H1 (cell line): ENCODE results near the gene APOBEC2. TPM values are rescaled to one million over a fixed set of nuclear protein-coding genes. Genes with fewer than 3 reads are reported as not detected.

Experiments used
- CTCF ChIA-PET: fragments of 300-600 bp; sonication (Branson Sonifier 250); formaldehyde crosslinking; loops from one replicate; lab custom pipeline; 2021; ENCODE audit not compliant: partially characterized antibody; lab: Charles Lee
- POLR2A ChIA-PET: fragments of 300-600 bp; sonication (Branson Sonifier 250); formaldehyde crosslinking; loops from one replicate; lab custom pipeline; 2021; ENCODE audit warnings: inconsistent platforms; ENCODE audit not compliant: partially characterized antibody; lab: Charles Lee
- DNase-seq, 2 experiments: peaks; one replicate each; pipeline versions ENCODE4 v3.0.0 to v3.0.0-alpha.2; 2010 to 2022; ENCODE audit warnings: low spot score in 2 of 2, low read depth in 1 of 2, mixed read lengths in 1 of 2
- FAIRE-seq: peaks from 2 replicates; lab custom pipeline; 2011; peaks lifted over from hg19 to GRCh38; lab: Jason Lieb, UNC
- H2AFZ ChIP-seq: 2 replicates; pipeline ENCODE4 v1.8.1; 2012; ENCODE audit warnings: low read length, inconsistent platforms
- H2AK5ac ChIP-seq: 2 replicates; pipeline ENCODE4 v1.6.1; 2013; ENCODE audit warnings: low read depth, low read length
- H2BK120ac ChIP-seq: replicated peaks from 2 replicates; pipeline ENCODE3; 2013; ENCODE audit warnings: low read depth, low read length, inconsistent platforms
- H2BK12ac ChIP-seq: 2 replicates; pipeline ENCODE4 v1.6.1; 2013; ENCODE audit warnings: low read depth, low read length
- H2BK15ac ChIP-seq: 2 replicates; pipeline ENCODE4 v1.6.1; 2013; ENCODE audit warnings: low read length
- H2BK20ac ChIP-seq: 2 replicates; pipeline ENCODE4 v1.6.1; 2013; ENCODE audit warnings: low read length
- H2BK5ac ChIP-seq: 2 replicates; pipeline ENCODE4 v1.6.1; 2013; ENCODE audit warnings: low read depth, low read length
- H3K14ac ChIP-seq: 2 replicates; pipeline ENCODE4 v1.6.1; 2013; ENCODE audit warnings: inconsistent platforms; ENCODE audit not compliant: insufficient read length
- H3K18ac ChIP-seq: 2 replicates; pipeline ENCODE4 v1.6.1; 2013; ENCODE audit warnings: low read length; ENCODE audit errors: extremely low read depth
- H3K23ac ChIP-seq: 2 replicates; pipeline ENCODE4 v1.6.1; 2013; ENCODE audit warnings: inconsistent platforms; ENCODE audit not compliant: insufficient read length
- H3K23me2 ChIP-seq: 2 replicates; pipeline ENCODE4 v1.6.1; 2013; ENCODE audit warnings: low read depth, low read length
- H3K27ac ChIP-seq: 2 replicates; pipeline ENCODE4 v1.6.1; 2011; ENCODE audit warnings: low read depth, low read length, inconsistent platforms
- H3K27me3 ChIP-seq, 4 experiments: replicated peaks in 1 of 4; 1 replicate in 1 of 4; 2 replicates in 3 of 4; pipeline versions ENCODE4 v1.6.1 to v1.8.1; 2011 to 2013; ENCODE audit warnings: low read length in 3 of 4, mild to moderate bottlenecking in 3 of 4, inconsistent platforms in 2 of 4, mixed read lengths in 2 of 4, moderate library complexity in 1 of 4; ENCODE audit not compliant: control insufficient read depth in 3 of 4, insufficient read depth in 3 of 4; ENCODE audit errors: extremely low read depth in 1 of 4
- H3K36me3 ChIP-seq, 4 experiments: 2 replicates each; pipeline versions ENCODE4 v1.6.1 to v1.8.1; 2011 to 2013; ENCODE audit warnings: mild to moderate bottlenecking in 4 of 4, low read length in 3 of 4, moderate library complexity in 2 of 4, control low read depth in 1 of 4, inconsistent platforms in 1 of 4; ENCODE audit not compliant: insufficient read depth in 4 of 4, control insufficient read depth in 2 of 4
- H3K4ac ChIP-seq: replicated peaks from 2 replicates; pipeline ENCODE3; 2013; ENCODE audit warnings: low read length, low read depth, mixed read lengths, inconsistent platforms; ENCODE audit not compliant: insufficient read length
- H3K4me1 ChIP-seq, 4 experiments: replicated peaks in 1 of 4; 1 replicate in 1 of 4; 2 replicates in 3 of 4; pipeline versions ENCODE4 v1.6.1 to v1.8.1; 2011 to 2013; ENCODE audit warnings: low read length in 3 of 4, inconsistent platforms in 2 of 4, mixed read lengths in 1 of 4; ENCODE audit not compliant: insufficient read depth in 4 of 4, control insufficient read depth in 3 of 4
- H3K4me2 ChIP-seq, 2 experiments: 2 replicates each; pipeline versions ENCODE4 v1.6.1 to v1.8.1; 2011 to 2013; ENCODE audit warnings: low read depth in 2 of 2, low read length in 2 of 2, control low read depth in 1 of 2, inconsistent platforms in 1 of 2, mild to moderate bottlenecking in 1 of 2; ENCODE audit not compliant: insufficient read depth in 1 of 2
- H3K4me3 ChIP-seq, 4 experiments: fragments of 200-600, 300-600 bp in 1 of 4; sonication (generic), shearing (Covaris generic), sonication (Bioruptor Twin) in 1 of 4; 2 replicates each; pipeline versions ENCODE4 v1.5.1 to v1.8.1; 2011 to 2016; ENCODE audit warnings: low read length in 4 of 4, low read depth in 3 of 4, control low read depth in 2 of 4, inconsistent platforms in 2 of 4, mild to moderate bottlenecking in 2 of 4, mixed read lengths in 1 of 4, moderate library complexity in 1 of 4; ENCODE audit not compliant: insufficient read depth in 2 of 4; ENCODE audit errors: extremely low read depth in 1 of 4
- H3K56ac ChIP-seq: replicated peaks from 2 replicates; pipeline ENCODE3; 2013; ENCODE audit warnings: low read depth, mild to moderate bottlenecking, mixed read lengths, low read length, inconsistent platforms; ENCODE audit not compliant: insufficient read length
- H3K79me1 ChIP-seq: 2 replicates; pipeline ENCODE4 v1.6.1; 2013; ENCODE audit warnings: low read depth, low read length, control low read depth
- H3K79me2 ChIP-seq, 2 experiments: 2 replicates each; pipeline versions ENCODE4 v1.6.1 to v1.8.1; 2012 to 2013; ENCODE audit warnings: low read length in 2 of 2, mild to moderate bottlenecking in 2 of 2, inconsistent platforms in 1 of 2; ENCODE audit not compliant: insufficient read depth in 2 of 2, control insufficient read depth in 1 of 2
- H3K9ac ChIP-seq, 4 experiments: replicated peaks in 1 of 4; 1 replicate in 1 of 4; 2 replicates in 3 of 4; pipeline versions ENCODE4 v1.6.1 to v1.8.1; 2011 to 2013; ENCODE audit warnings: low read depth in 3 of 4, low read length in 3 of 4, control low read depth in 2 of 4, mild to moderate bottlenecking in 2 of 4, moderate library complexity in 2 of 4, inconsistent platforms in 1 of 4; ENCODE audit errors: extremely low read depth in 1 of 4
- H3K9me3 ChIP-seq, 2 experiments: 2 replicates each; pipeline versions ENCODE4 v1.6.1 to v1.8.1; 2012 to 2013; ENCODE audit warnings: mild to moderate bottlenecking in 2 of 2, moderate library complexity in 2 of 2, control low read depth in 1 of 2, inconsistent platforms in 1 of 2, low read depth in 1 of 2, low read length in 1 of 2, mixed read lengths in 1 of 2; ENCODE audit not compliant: insufficient read depth in 2 of 2
- H4K20me1 ChIP-seq, 2 experiments: replicated peaks in 1 of 2; 2 replicates each; pipeline versions ENCODE3 to v1.8.1; 2011 to 2013; ENCODE audit warnings: inconsistent platforms in 2 of 2, low read length in 2 of 2, mild to moderate bottlenecking in 1 of 2; ENCODE audit not compliant: insufficient read depth in 2 of 2, control insufficient read depth in 1 of 2
- H4K5ac ChIP-seq: 2 replicates; pipeline ENCODE4 v1.6.1; 2013; ENCODE audit warnings: low read length, low read depth, mixed read lengths, inconsistent platforms; ENCODE audit not compliant: insufficient read length
- H4K8ac ChIP-seq: 2 replicates; pipeline ENCODE4 v1.8.0; 2013; ENCODE audit warnings: mild to moderate bottlenecking, moderate library complexity, low read length, inconsistent platforms; ENCODE audit not compliant: insufficient read depth; ENCODE audit errors: extremely low read depth
- H4K91ac ChIP-seq: replicated peaks from 2 replicates; pipeline ENCODE3; 2013; ENCODE audit warnings: low read length, mixed read lengths, inconsistent platforms; ENCODE audit not compliant: insufficient read length
- ATF2 ChIP-seq: IDR thresholded peaks from 2 replicates; pipeline ENCODE4 v1.6.1; 2012; ENCODE audit warnings: low read length, inconsistent platforms
- CBX8 ChIP-seq: fragments of 300-800, 300-1000 bp; sonication (generic); IDR thresholded peaks from 2 replicates; pipeline ENCODE4 v1.7.1; 2016; ENCODE audit warnings: low read depth, low read length, borderline replicate concordance
- CHD2 ChIP-seq: IDR thresholded peaks from 2 replicates; pipeline ENCODE4 v1.6.1; 2012; ENCODE audit warnings: low read length, improper control_type of control experiment
- HDAC2 ChIP-seq, 2 experiments: fragments of 300-600 bp in 1 of 2; sonication (generic) in 1 of 2; IDR thresholded peaks; 2 replicates each; pipeline ENCODE4 v1.6.1; 2011 to 2012; ENCODE audit warnings: low read depth in 2 of 2, low read length in 2 of 2, mild to moderate bottlenecking in 2 of 2, moderate library complexity in 2 of 2, borderline replicate concordance in 1 of 2, inconsistent platforms in 1 of 2
- JUN ChIP-seq: IDR thresholded peaks from 2 replicates; pipeline ENCODE4 v1.6.1; 2011; ENCODE audit warnings: low read depth, mild to moderate bottlenecking, improper control_type of control experiment, low read length
- NANOG ChIP-seq: IDR thresholded peaks from 2 replicates; pipeline ENCODE4 v1.6.1; 2011; ENCODE audit warnings: low read length, low read depth, mild to moderate bottlenecking, inconsistent platforms; ENCODE audit not compliant: insufficient read depth, poor library complexity, severe bottlenecking
- POLR2A ChIP-seq, 2 experiments: IDR thresholded peaks; 1 replicate in 1 of 2; 2 replicates in 1 of 2; pipeline ENCODE4 v1.6.1; 2011; ENCODE audit warnings: low read depth in 2 of 2, low read length in 2 of 2, mild to moderate bottlenecking in 2 of 2; ENCODE audit errors: control extremely low read depth in 1 of 2
- WGBS, 2 experiments: shearing (Covaris generic) in 1 of 2; methylation state at CpG; one replicate each; pipeline versions ENCODE4 v1.1.6 to v1.1.7; 2013 to 2015; ENCODE audit warnings: low lambda C conversion rate in 2 of 2, mixed read lengths in 2 of 2, inconsistent platforms in 1 of 2, low coverage in 1 of 2, missing lambda C conversion rate in 1 of 2; ENCODE audit not compliant: insufficient replicate concordance in 2 of 2, insufficient coverage in 1 of 2, insufficient read length in 1 of 2; ENCODE audit errors: extremely low coverage in 1 of 2, missing lambda C conversion rate in 1 of 2; 5-methylcytosine and 5-hydroxymethylcytosine counted together
- polyA plus RNA-seq, 7 experiments: library from polyadenylated mRNA; depleted of rRNA in 3 of 7; stranded (reverse) in 5 of 7; unstranded in 2 of 7; fragments of >200 nt in 5 of 7; fragments of 200-250 nt in 2 of 7; gene quantifications; 1 replicate in 5 of 7; 2 replicates in 1 of 7; 4 replicates in 1 of 7; pipeline versions ENCODE4 v1.2.1 to v1.2.3, GENCODE V29; 2011 to 2013; ENCODE audit warnings: missing spikeins in 2 of 7, mixed read lengths in 2 of 7
- total RNA-seq: library from RNA; stranded (reverse); fragmentation: NEBNext Ultra II Directional; extraction: Animal tissue kit (Norgen Biotek cat#: 25700); gene quantifications from 2 replicates; pipeline ENCODE4 v1.2.1, GENCODE V29; 2021

Gene APOBEC2
- total and polyA plus RNA-seq, 2 of the 8 experiments (the other 6 are each of a cell fraction or from before 2014, with no cell fraction given): not detected

GRCh38 chr6:41100871-41101287, 47.9 kb downstream of the APOBEC2 start:
- Histone ChIP-seq H2BK15ac (no peak overlapping the region), H2BK20ac (no peak overlapping the region), H3K18ac (0 out of 2 replicates have a peak overlapping the region, but pooled peaks have one; percentile 6), H3K27ac (no peak overlapping the region), H4K8ac (peak overlapping the region; percentile 92), H3K14ac (no peak overlapping the region), H4K91ac (no peak overlapping the region), H3K36me3 (peaks cover 19 to 44% (median 33%) of the 10 kb centered on the region in 4 experiments), H3K4me1 (peaks cover 0 to 2% (median 0%) of the 10 kb centered on the region in 4 experiments; a peak in 1 of 7 replicates), H2AFZ (no peak overlapping the region; the same call in 1 of the 2 replicates), H3K9me3 (no peaks in the 10 kb centered on the region), H2BK12ac (no peak overlapping the region), H3K27me3 (peaks cover 0 to 6% (median 3%) of the 10 kb centered on the region in 4 experiments; a peak in 2 of 7 replicates), H3K4me2 (peak overlapping the region; percentile 38 to 65), H4K20me1 (peaks cover 4 to 6% of the 10 kb centered on the region in 2 experiments), H3K23me2 (peaks cover 2% of the 10 kb centered on the region; the same call in 1 of the 2 replicates), H2AK5ac (no peak overlapping the region), H2BK5ac (no peak overlapping the region), H2BK120ac (no peak overlapping the region), H3K9ac (no peak overlapping the region), H3K79me2 (no peaks in the 10 kb centered on the region), H3K56ac (no peak overlapping the region), H3K4me3 (peak overlapping the region in 1 of 4 experiments; percentile 37; a peak in 2 of 8 replicates), H3K4ac (no peak overlapping the region), H3K79me1 (no peaks in the 10 kb centered on the region), H3K23ac (no peak overlapping the region), H4K5ac (no peak overlapping the region)
- CTCF ChIA-PET: interaction anchor here (0.8 to 5.5 kb wide), 21 partner anchors 10 to 266 kb away, joined by 3 to 66 read pairs (median 4); no protein-coding TSS in a partner anchor
- DNase-seq: peak; percentile 60 to 87
- FAIRE-seq: no peak
- 28% methylated on average over 42 of the region's 42 CpGs; no CpG with 5 or more reads in 1 of the 2 experiments for WGBS, 2 experiments
- POLR2A ChIA-PET: interaction anchor here (1.0 to 1.2 kb wide), 3 partner anchors 13 to 81 kb away, joined by 3 to 5 read pairs (median 3); no protein-coding TSS in a partner anchor
- TF ChIP-seq HDAC2 (IDR thresholded peaks at IDR 0.05; ENCODE audit: borderline replicate concordance in 1 of 2, low read depth in 2 of 2, low read length in 2 of 2) (0 out of 4 replicates have a peak, but pooled peaks of 1 of the 2 experiments have one; percentile 62), POLR2A (IDR thresholded peaks at IDR 0.05; ENCODE audit: control extremely low read depth in 1 of 2, low read depth in 2 of 2, low read length in 2 of 2) (peak in 1 of 2 experiments; percentile 44; a peak in 1 of 3 replicates), JUN (no peak), ATF2 (peak; percentile 19; the same call in 1 of the 2 replicates), NANOG (no peak), CBX8 (no peak), CHD2 (peak; percentile 38; the same call in 1 of the 2 replicates)
